Esophagus muscularis mucosa (tissue), 3 donors: ENCODE results near the gene CADM3.

ENCODE experiments used
- CTCF ChIP-seq, 3 experiments: fragments of 200-600 bp in 2 of 3; fragments of 450-650 bp in 1 of 3; sonication (generic) in 2 of 3; IDR thresholded peaks; one replicate each; pipeline ENCODE4 v1.5.1; 2017 to 2019; ENCODE audit warnings: antibody characterized with exemption in 3 of 3, mild to moderate bottlenecking in 2 of 3, moderate library complexity in 1 of 3
- EP300 ChIP-seq: sonication (generic); formaldehyde crosslinking; IDR thresholded peaks from one replicate; pipeline ENCODE4 v1.6.1; 2017; ENCODE audit warnings: antibody characterized with exemption

- TF ChIP-seq EP300 = no peak
- no peak for TF ChIP-seq CTCF (IDR thresholded peaks at IDR 0.05)
These were observed 10.1 kb downstream of the CADM3 start for GRCh38 chr1:159181328-159182024.
